Ascending aorta (tissue), 2 donors: ENCODE data around the gene TMPRSS3. TPM values are rescaled to one million over a fixed set of nuclear protein-coding genes. Genes with fewer than 3 reads are reported as not detected.

Source experiments
- DNase-seq, 2 donors: peaks; one replicate each; pipeline ENCODE4 v3.0.0-alpha.2; 2019; ENCODE audit warnings: low spot score in 2 of 2
- H3K27ac ChIP-seq, 2 donors: fragments of 200-600 bp; sonication (generic); one replicate each; pipeline ENCODE4 v1.5.1; 2016 to 2017; ENCODE audit warnings: mild to moderate bottlenecking in 1 of 2
- H3K27me3 ChIP-seq: fragments of 200-600 bp; sonication (generic); one replicate; pipeline ENCODE4 v1.5.1; 2017
- H3K36me3 ChIP-seq, 2 donors: fragments of 200-600 bp; sonication (generic); one replicate each; pipeline ENCODE4 v1.5.1; 2016
- H3K4me1 ChIP-seq, 2 donors: fragments of 200-600 bp; sonication (generic); one replicate each; pipeline ENCODE4 v1.5.1; 2016 to 2017; ENCODE audit warnings: mild to moderate bottlenecking in 1 of 2
- H3K4me3 ChIP-seq, 2 donors: fragments of 200-600 bp; sonication (generic); one replicate each; pipeline ENCODE4 v1.5.1; 2016 to 2017; ENCODE audit warnings: mild to moderate bottlenecking in 1 of 2
- H3K9me3 ChIP-seq, 2 donors: fragments of 200-600 bp; sonication (generic); one replicate each; pipeline ENCODE4 v1.5.1; 2016
- CTCF ChIP-seq, 3 experiments: fragments of 200-600 bp in 2 of 3; fragments of 450-650 bp in 1 of 3; sonication (generic) in 2 of 3; IDR thresholded peaks; one replicate each; pipeline ENCODE4 v1.5.1; 2016 to 2019; ENCODE audit warnings: antibody characterized with exemption in 3 of 3, mild to moderate bottlenecking in 1 of 3, moderate library complexity in 1 of 3
- intact Hi-C: fragments of 100-400 bp; cut with DNase I; formaldehyde crosslinking; loops from one replicate; pipeline ENCODE4 v1.15.1; 2023
- total RNA-seq: library from RNA; depleted of rRNA; stranded (reverse); fragments of >200 nt; gene quantifications from one replicate; pipeline ENCODE4 v1.1.0, GENCODE V29; 2016

The TMPRSS3 gene
- total RNA-seq, 1 donor from 2014 or later: not detected

DNA sequence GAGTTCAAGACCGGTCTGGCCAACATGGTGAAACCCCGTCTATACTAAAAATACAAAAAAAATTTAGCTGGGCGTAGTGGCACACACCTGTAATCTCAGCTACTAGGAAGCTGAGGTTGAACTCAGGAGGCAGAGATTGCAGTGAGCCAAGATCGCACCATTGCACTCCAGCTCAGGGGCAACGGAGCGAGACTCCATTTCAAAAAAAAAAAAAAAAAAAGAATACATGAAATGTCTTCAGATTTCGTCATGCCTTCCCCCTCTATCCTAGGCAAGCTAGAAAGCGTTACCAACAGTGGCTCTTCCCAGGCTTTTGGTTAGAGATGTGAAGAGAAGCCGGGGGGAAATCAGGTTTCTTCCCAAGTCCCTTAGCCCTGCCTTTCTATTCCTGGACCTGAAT lies 33.2 kb downstream of the TMPRSS3 start:
- no peaks in the 10 kb centered on the region for H3K36me3 ChIP-seq
- H3K9me3 ChIP-seq: no peaks in the 10 kb centered on the region
- H3K27me3 ChIP-seq: no peaks in the 10 kb centered on the region

DNA sequence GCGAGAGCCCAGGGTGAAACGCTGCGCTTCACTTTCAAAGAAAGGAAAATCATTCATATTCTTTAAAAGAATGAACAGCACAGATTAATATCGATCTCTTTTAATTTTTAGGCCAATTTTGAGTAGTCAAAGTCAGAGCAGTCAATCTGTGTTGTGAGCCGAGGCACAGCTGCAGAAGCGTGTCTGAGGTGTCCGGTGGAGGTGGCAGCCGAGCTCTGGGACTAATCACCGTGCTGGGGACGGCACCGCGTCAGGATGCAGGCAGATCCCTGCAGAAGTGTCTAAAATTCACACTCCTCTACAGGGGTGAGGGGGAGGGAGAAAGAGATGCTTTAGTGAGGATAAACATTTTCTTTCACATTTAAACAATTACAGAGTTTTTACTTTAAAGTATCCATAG lies 33.7 kb downstream of the TMPRSS3 start:
- H3K36me3 ChIP-seq: no peaks in the 10 kb centered on the region
- no peaks in the 10 kb centered on the region for H3K4me1 ChIP-seq
- H3K27ac ChIP-seq: no peak overlapping the region
- intact Hi-C loops: no loop called here
- no peak overlapping the region for H3K4me3 ChIP-seq
- TF ChIP-seq CTCF (IDR thresholded peaks at IDR 0.05): no peak
- no peaks in the 10 kb centered on the region for H3K27me3 ChIP-seq
- DNase-seq: no peak
- H3K9me3 ChIP-seq: no peaks in the 10 kb centered on the region

More for the DNA sequence above, 33.2 kb downstream of the TMPRSS3 start:
- Histone ChIP-seq H3K27ac (no peak overlapping the region), H3K4me3 (no peak overlapping the region), H3K4me1 (no peaks in the 10 kb centered on the region)
- intact Hi-C loops: no loop called here
- no peak for DNase-seq
- TF ChIP-seq CTCF (IDR thresholded peaks at IDR 0.05): no peak

GRCh38 chr21:42361286-42361685 lies 34.6 kb downstream of the TMPRSS3 start:
- no peak overlapping the region for H3K27ac ChIP-seq
- no peaks in the 10 kb centered on the region for H3K36me3 ChIP-seq
- no peak overlapping the region for H3K4me3 ChIP-seq
- intact Hi-C loops: no loop called here
- H3K27me3 ChIP-seq: no peaks in the 10 kb centered on the region
- H3K9me3 ChIP-seq: no peaks in the 10 kb centered on the region
- H3K4me1 ChIP-seq: no peaks in the 10 kb centered on the region
- DNase-seq: no peak
- no peak for TF ChIP-seq CTCF (IDR thresholded peaks at IDR 0.05)

GRCh38 chr21:42360317-42360716 lies 35.5 kb downstream of the TMPRSS3 start:
- Histone ChIP-seq H3K4me3 (no peak overlapping the region), H3K4me1 (no peaks in the 10 kb centered on the region), H3K36me3 (no peaks in the 10 kb centered on the region), H3K27me3 (no peaks in the 10 kb centered on the region), H3K27ac (no peak overlapping the region), H3K9me3 (peaks cover 0 to 9% of the 10 kb centered on the region in 2 donors)
- DNase-seq: no peak
- intact Hi-C loops: no loop called here
- TF ChIP-seq CTCF (IDR thresholded peaks at IDR 0.05): no peak

DNA sequence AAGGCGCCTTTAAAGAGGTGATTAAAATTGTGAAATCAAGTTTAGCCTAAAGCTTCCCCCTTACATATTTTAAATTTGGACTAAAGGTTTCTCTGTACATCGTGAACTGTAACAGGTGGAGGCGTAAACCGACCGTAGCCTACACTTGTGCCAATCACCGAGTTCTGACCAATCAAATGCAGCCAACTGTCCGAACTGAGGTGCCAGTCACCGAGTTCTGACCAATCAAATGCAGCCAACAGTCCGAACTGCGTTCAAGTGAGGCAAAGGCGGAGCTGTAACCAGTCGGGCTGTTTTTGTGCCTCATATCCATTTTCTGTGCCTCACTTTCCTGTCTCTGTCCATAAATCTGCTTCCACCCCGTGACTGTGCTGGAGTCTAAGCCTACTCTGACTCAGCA lies 36.9 kb downstream of the TMPRSS3 start:
- Histone ChIP-seq H3K9me3 (peaks cover 0 to 21% of the 10 kb centered on the region in 2 donors), H3K27me3 (no peaks in the 10 kb centered on the region), H3K36me3 (no peaks in the 10 kb centered on the region), H3K4me1 (no peaks in the 10 kb centered on the region), H3K27ac (no peak overlapping the region), H3K4me3 (no peak overlapping the region)
- intact Hi-C loops: no loop called here
- no peak for DNase-seq
- no peak for TF ChIP-seq CTCF (IDR thresholded peaks at IDR 0.05)

GRCh38 chr21:42358261-42358660 lies 37.6 kb downstream of the TMPRSS3 start:
- no peak for DNase-seq
- Histone ChIP-seq H3K36me3 (no peaks in the 10 kb centered on the region), H3K27ac (no peak overlapping the region), H3K4me3 (no peak overlapping the region), H3K27me3 (no peaks in the 10 kb centered on the region), H3K4me1 (no peaks in the 10 kb centered on the region), H3K9me3 (peaks cover 0 to 21% of the 10 kb centered on the region in 2 donors)
- no peak for TF ChIP-seq CTCF (IDR thresholded peaks at IDR 0.05)
- intact Hi-C loops: no loop called here
